Kidney glomerular epithelial cell (primary cell): ENCODE results near the gene LAMA2.
"Not testable (repeated sequence)": the region's sequence is repeated elsewhere in the genome, so short reads cannot be mapped to it uniquely, and the experiment has no call there.

Experiments used
- DNase-seq: peaks from one replicate; lab custom pipeline; 2025; lab: John Stamatoyannopoulos, UW

LAMA2 gene

DNA sequence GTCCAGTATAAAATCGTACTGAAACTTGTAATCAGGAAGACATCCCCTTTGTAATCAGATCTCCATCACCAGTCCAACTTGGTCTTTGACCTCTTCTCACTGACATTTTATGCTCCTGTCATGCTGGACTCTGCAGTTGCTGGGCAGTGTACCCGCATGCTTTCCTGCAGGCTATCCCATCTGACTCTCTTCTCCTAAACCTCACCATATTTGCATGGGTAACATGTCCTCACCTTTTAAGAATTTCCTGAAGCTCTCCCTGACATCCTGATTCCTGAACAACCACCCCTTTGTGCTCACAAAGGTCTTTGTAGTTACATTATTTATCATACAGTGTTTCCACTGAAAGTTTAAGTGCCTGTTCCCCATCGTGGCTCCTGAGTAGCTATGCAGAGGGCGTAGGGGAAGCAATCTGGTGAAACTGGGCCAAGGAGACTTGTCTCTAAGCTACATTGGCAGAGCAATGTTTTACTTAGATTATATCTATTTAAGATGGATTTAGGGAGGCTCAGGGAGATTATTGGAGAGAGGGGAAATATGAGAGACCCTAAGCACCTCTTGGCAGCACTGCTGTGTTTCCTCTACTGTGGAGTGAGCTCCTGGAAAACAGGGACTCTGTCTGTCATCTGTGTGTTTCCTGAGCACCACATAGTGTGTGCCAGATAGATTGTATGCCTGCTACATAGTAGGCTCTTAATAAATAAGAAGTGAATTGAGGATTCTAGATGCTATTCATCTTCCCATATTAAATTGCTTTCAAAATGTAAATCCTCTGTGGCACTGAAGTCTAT lies 124.0 kb downstream of the LAMA2 start:
- no peak for DNase-seq

DNA sequence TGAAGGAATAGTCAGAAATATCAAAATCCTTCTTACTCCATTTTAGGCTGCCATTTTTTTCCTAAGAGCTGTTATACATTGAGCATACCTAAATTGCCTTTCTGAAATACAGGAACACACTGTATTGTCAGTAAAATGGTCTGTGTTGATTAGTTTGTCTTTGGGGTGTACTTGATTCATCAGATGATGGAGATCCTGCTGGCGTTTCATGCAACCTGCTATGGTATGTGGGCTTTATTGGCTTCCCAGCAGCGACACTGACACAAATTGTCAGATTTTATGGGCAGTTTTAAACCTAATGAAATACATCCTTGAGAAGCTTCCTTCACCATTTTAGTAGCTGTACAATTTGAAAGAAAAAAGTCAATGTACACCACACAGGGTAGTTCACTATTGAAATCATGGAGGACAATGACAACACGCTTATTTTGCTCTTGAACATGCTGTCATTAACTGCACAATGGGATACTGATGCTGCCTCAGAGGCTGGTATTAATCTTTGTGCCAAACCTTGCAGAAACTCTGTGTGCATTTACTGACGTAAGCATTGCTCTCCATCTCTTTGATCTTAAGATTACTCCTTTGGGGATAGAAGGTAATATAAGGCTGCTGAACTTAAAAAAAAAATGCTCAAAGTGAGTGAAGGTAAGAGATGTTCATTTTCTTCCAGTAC lies 124.9 kb downstream of the LAMA2 start:
- no peak for DNase-seq

DNA sequence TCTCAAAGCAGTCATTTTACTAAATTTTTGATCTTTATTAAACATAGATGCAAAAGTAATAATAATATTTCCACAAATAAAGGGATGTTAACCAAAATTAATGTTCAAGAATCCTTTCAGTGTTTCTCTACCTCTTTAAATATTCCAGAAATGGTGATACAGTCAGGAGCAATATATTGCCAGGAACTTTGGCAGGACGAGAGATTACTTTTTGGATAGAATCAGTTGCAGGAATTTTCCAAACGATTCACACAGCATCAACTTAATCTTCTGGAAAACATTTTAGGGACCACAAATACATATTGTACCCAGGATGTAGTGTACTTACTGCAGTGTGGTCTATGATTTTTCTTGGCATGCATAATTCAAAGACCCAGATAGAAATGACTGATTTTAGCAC lies 125.7 kb downstream of the LAMA2 start:
- no peak for DNase-seq

DNA sequence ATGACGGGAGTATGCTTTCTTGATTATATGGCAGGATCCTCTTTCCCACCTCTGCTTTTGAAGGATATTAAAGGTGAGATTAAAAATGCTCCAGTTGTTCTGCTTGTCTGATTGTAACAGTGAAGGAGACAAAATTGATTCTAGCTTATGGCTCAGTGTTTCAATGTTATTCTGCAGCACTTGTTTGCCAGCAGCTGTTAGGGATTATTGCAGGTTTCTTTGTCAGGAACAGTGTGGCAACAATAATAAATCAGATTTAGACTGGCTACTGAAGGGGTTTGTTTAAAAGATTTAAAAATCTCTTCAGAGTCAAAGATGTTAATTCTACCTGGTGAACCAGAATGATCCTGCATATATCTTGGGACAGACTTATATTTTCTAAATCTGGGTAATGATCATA lies 126.9 kb downstream of the LAMA2 start:
- no peak for DNase-seq

GRCh38 chr6:129014302-129014701 lies 131.4 kb downstream of the LAMA2 start:
- no peak for DNase-seq

- DNase-seq: no peak
Observed at GRCh38 chr6:129015721-129016120, 132.8 kb downstream of the LAMA2 start.

GRCh38 chr6:129016844-129017243 lies 133.9 kb downstream of the LAMA2 start:
- no peak for DNase-seq

DNA sequence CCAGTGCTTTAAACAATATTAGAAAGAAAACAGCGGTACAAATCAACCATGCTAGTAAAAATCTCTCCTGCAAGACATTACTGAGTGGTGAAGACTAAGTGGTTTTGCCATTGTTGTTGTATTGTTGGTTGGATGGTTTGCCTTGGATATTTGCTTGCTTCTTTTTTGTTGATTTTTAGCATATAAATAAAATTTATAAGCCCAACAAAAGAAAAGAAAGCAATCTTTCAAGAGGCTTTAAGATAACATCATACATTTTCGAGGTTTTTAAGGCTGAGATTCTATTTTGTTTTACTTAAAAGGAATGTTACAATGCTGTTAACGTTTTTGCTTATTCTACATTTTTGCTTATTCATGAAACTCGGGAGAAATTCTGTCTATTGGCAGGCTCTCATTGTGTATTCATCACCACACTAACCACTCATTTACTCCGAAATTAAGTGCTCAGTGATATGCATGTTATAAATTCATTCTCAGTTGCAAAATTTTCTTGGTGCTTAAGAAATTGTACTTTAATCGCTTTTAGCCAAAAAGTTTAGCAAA lies 139.1 kb downstream of the LAMA2 start:
- no peak for DNase-seq

GRCh38 chr6:129026601-129027000 lies 143.7 kb downstream of the LAMA2 start:
- no peak for DNase-seq

DNA sequence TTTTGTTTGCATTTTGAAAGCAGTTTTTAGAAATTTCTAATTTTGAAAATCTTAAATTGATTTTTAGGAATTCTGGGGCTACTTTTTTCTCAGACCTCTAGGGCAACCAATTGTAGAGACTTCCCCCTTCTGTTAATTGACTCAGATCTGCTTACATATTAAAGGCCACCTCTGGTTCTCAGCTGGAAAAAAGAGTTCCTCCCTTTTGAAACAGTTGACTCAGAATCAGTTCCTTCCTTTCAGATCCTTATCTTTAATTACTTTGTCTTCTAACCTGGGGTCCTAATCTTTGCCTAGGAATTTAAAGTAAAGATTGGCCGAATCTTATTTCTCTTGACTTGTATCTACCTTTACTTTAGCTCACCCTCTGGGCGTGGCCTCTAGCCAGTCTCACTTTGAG lies 146.8 kb downstream of the LAMA2 start:
- DNase-seq: no peak

GRCh38 chr6:129030215-129030614 lies 147.3 kb downstream of the LAMA2 start:
- DNase-seq: no peak

DNA sequence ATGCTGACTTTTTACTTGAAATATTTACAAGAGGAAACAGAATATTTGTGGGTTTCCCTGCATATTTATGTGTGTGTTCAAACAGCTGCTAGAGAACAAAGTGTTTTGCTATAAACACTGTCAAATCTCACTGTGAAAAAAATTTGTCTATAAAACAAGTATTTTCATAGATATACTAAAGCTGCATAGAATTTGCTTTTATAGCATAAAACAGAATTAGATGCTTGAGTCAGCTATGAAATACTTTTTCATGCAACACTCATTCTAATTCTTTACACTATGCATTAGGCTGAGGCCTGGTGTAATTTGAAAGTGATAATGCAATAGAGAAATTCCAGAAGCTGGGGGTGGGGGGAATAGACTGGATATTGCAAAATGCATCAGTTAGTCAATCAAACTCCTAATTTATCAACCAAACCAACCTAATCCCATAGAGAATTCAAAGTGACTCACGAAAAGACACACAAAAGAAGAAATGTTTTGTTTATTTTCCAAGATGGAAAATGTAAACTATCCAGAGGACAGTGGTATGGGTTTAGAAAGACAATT lies 148.2 kb downstream of the LAMA2 start:
- DNase-seq: no peak

DNA sequence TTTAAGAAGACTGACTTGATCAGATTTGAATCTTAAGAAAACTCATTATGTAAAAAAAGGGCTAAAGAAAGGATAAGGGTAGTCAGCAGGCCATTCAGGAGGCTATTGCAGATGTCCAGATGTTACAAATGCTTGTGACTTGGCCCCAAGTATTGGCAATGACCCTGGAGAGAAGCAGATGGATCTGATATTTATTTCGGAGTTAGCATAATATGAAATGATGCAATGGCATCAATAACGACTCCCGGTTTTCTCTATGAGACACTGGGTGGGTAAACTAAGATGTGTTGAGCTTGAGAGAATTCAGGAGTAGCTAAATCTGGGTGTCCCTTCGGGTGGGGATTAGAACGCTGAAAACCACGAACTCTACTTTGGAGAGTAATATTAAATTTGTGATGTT lies 149.7 kb downstream of the LAMA2 start:
- no peak for DNase-seq

DNA sequence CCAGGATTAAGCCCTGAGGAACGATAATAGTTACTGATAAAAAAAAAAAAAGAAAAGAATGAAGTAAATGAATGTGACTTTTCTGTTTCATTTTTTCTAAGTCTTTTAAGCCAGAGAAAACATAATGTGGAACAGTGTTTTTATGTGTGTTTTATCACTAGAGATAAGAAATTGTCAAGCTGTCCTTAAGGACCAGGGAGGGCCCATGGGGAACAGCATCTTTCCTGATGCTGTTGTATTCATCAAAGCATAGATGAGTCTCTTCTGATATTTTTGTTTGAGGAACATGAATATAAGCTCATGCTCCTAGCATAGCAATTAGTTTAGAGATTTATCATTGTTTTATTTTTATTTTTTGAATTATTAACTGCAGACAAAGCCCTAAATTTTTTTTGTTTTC lies 150.2 kb downstream of the LAMA2 start:
- no peak for DNase-seq

DNA sequence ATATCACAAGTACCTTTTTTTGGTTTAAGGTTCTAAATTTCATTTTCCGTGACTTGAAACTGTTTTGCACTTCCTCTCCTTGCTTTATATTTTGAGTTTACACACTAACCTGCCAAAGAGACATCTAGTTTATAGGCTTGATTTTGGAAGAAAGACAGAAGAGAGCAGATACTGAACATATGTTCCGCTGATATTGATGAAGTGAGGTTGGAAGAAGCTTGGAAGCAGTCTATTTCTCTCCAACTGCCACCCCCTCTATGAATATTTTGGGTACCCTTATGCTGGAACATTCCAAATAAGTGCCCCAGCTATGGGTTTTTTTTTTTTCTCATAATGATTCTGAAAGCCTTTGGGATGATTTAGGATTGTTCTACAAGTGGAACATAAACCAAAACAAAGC lies 150.6 kb downstream of the LAMA2 start:
- no peak for DNase-seq

- DNase-seq: no peak
Observed at GRCh38 chr6:129041563-129041962, 158.6 kb downstream of the LAMA2 start.

DNA sequence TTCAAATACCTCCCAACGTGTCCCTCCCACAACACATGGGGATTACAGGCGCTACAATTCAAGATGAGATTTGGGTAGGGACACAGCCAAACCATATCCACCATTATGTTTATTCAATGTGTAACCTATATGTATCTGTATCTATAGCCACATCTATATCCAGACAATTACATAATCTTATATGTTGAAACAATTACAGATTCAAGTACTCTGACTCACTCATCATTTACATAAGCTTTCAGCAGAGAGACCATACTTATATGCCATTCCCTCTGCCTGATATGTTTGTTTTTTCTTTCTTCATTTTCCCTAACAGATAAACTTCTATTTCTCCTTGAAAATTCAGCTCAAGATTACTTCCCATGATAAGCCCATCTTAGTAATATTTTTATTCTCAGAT lies 163.6 kb downstream of the LAMA2 start:
- DNase-seq: no peak

GRCh38 chr6:129047834-129048233 lies 164.9 kb downstream of the LAMA2 start:
- DNase-seq: no peak

GRCh38 chr6:129050086-129050485 lies 167.1 kb downstream of the LAMA2 start:
- no peak for DNase-seq

GRCh38 chr6:129053143-129053542 lies 170.2 kb downstream of the LAMA2 start:
- not testable (repeated sequence) for DNase-seq

DNA sequence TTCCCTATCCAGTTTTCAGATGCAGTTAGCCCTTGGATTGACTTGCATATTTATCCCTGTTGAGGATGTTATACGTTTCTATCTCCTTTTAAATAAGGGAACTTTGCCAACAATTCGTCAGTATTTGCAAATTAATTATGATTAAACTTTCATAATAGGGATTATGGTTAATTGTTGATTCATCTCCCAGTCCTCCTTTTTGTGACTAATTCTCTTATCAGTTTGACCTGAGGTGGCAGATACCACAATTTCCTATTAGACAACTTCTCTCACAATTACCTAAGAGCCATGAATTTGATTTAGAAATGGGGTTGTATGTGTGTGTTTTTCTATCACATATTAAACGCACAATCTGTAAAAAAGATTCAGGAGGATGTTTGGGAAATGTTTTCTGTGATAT lies 172.9 kb downstream of the LAMA2 start:
- no peak for DNase-seq

GRCh38 chr6:129059650-129060049 lies 176.7 kb downstream of the LAMA2 start:
- DNase-seq: no peak

GRCh38 chr6:129069006-129069405 lies 186.1 kb downstream of the LAMA2 start:
- DNase-seq: no peak
